GM18508 (cell line): ENCODE data around the gene RGS14.
A peak's percentile ranks its signal among the peaks of the same experiment; 100 is the strongest.
"Not testable (repeated sequence)": the region's sequence is repeated elsewhere in the genome, so short reads cannot be mapped to it uniquely, and the experiment has no call there.

ENCODE experiments used
- ATAC-seq: cut with Tn5 transposase; IDR thresholded peaks from one replicate; pipeline ENCODE4 v1.9.1; 2021; ENCODE audit warnings: moderate number of reproducible peaks; ENCODE audit not compliant: insufficient read depth, unreplicated experiment

The RGS14 gene

GRCh38 chr5:177396807-177397206 lies 39.1 kb downstream of the RGS14 start:
- no peak for ATAC-seq

DNA sequence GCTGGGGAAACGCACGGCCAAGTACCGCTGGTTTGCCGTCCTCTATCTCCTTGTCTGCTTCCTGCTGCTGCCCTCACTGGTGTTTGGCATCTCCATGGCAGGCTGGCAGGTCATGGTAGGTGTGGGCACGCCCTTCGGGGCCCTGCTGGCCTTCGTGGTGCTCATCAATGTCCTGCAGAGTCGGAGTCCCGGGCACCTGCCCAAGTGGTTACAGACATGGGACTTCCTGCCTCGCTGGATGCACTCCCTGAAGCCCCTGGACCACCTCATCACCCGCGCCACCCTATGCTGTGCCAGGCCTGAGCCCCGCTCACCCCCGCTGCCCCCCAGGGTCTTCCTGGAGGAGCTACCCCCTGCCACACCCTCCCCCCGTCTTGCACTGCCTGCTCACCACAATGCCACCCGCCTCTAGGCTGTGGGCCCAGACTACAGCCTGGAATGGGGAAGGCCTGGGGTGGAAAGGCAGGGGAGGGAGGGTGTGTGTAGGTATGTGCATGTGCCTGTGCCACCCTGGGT lies 40.2 kb downstream of the RGS14 start:
- ATAC-seq, result no peak

GRCh38 chr5:177399997-177400868 lies 42.5 kb downstream of the RGS14 start, which contains the start of gene PFN3:
TSS of gene PFN3 (minus strand) at chr5:177400661. CDS start at chr5:177400576, 85 bp downstream.
- no peak for ATAC-seq

DNA sequence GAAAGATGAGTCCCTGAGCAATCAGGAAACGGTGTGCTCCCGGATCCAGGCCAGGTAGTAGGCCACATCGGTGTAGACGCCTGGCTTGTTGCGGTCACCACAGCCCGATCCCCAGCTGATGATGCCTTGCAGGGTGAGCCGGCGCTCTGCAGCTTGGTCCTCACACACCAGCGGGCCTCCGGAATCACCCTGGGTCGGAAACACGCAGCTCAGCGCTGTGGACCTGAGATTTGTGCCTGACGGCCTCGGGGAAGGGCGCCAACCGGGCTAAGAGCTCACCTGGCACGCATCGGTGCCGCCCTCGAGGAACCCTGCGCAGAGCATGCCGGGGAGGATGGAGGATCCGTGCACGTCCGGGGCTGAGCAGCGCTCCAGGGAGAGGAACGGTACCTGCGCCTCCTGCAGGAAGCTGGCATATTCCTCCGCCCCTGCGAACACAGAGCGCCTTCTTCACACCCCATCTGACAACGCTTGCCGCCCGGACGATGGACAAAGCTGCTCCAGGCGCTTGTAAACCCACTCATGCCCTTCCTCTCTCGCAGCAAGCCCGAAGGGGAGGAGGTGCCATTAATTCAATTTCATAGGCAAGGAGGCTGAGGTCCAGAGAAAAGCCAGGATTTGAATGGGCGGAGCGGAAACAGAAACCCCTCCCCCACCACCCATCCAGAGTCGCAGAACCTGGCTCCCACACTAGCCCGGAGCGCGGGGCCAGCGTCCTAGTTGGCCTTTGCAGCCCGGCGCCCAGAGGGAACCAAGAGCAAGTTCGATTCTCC lies 44.7 kb downstream of the RGS14 start:
- ATAC-seq, result no peak

DNA sequence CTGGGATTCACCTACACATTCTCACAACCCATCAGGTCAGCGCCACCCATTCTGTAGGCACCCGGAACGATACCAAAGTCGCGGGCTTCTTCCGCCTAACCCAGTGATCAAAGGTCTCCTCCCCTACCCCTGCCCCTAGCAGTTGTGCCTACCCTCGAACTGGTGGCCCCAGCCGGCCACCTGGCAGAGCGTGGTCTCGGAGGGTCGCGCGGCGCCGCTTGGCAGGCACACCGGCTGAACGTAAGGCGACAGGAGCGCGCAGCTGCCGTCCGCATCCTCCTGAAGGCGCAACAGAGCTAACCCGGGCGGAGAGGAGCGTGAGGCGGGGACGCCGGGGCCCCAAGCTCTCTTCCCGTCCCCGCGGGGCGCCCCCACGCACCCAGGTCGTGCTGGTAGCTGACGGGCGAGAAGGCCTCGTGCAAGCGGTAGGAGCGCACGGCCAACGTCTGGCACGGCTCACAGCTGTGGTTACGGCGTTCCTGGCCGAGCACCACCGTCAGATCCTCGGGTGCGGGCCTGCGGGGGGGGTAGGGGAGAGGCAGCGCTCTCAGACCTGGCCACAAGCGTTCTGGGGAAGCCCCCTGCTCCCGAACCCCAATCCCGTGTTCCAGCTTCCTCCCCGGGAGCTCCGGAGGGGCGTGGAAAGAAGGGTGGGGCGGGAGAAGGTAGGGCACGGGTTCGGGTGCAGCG lies 45.5 kb downstream of the RGS14 start:
- ATAC-seq, result no peak

- ATAC-seq, result no peak
These were observed 46.3 kb downstream of the RGS14 start for GRCh38 chr5:177403792-177404640.

- ATAC-seq, result no peak
These were observed 47.0 kb downstream of the RGS14 start for GRCh38 chr5:177404641-177405179.

GRCh38 chr5:177405312-177405711 lies 47.6 kb downstream of the RGS14 start:
- no peak for ATAC-seq

DNA sequence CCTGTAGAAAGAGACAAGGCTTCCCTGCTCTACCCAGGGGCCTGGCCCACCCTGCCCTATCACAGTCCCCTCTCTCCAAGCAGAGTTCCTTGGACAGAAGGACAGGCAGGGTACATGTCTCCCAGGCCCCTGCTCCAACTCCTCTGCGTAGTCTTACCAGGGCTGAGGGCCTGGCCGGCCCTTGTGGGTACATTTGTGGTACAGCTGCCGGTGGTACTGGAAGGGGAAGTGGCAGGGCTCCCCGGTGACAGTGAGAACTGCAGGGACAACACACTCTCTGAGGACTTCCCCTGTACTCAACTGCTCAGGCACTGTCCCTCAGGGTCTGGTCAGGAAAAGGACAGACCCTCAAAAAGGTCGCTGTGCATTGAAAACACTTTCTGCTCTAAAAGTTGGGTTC lies 48.1 kb downstream of the RGS14 start:
- ATAC-seq, result no peak

- ATAC-seq, result no peak
These were observed 51.5 kb downstream of the RGS14 start, which contains the start of gene F12 for GRCh38 chr5:177409043-177409801. TSS of gene F12 (minus strand) at chr5:177409564. CDS start at chr5:177409527, 37 bp downstream.

- no peak for ATAC-seq
These were observed 52.9 kb downstream of the RGS14 start for GRCh38 chr5:177410575-177410974.

- ATAC-seq, result peak; percentile 51
These were observed 55.0 kb downstream of the RGS14 start for GRCh38 chr5:177412603-177413233.

DNA sequence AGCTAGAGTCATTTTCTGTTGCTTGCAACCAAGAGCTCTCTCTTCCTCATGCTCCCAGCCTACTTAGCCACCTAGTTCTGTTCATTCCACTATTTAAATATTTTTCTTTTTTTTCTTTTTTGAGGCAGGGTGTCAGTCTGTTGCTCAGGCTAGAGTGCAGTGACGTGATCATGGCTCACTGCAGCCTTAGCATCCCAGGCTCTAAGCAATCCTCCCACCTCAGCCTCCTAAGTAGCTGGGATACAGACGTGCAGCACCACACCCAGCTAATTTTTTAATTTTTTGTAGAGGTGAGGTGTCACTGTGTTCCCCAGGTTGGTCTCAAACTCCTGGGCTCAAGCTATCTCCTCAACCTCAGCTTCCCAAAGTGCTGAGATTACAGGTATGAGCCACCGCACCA lies 56.8 kb downstream of the RGS14 start:
- ATAC-seq, result no peak

GRCh38 chr5:177417081-177417480 lies 59.4 kb downstream of the RGS14 start:
- ATAC-seq, result not testable (repeated sequence)

GRCh38 chr5:177419046-177419445 lies 61.3 kb downstream of the RGS14 start:
- ATAC-seq, result no peak

- not testable (repeated sequence) for ATAC-seq
These were observed 62.7 kb downstream of the RGS14 start for GRCh38 chr5:177420472-177420871.

DNA sequence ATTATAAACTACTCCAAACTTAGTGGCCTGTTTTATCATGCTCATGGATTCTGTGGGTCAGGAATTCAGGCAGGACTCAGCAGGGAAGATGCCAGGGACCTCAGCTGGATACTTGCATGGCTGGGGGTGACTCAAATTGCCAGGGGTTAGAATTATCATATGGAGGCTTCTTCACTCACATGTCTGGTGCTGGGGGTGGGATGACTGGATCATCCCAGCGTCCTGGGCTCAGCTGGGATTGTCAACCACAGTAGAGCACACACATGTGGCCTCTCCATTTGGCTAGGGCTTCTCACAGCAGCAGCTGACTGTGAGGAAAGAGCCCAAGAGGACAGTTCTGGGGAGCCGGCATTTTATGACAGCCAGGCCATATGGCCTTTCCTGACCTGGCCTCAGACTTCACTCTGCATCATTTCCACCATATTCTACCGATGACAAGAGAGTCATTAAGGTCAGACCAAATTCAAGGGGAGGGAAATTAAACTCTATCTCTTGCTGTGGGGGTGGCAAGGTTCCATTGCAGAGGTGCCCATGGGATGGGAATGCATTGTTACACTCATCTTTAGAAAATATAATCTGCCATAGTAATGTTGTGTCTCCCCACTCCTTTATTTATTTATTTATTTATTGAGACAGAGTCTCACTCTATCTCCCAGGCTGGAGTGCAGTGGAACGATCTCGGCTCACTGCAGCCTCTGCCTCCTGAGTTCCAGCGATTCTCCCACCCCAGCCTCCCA lies 63.5 kb downstream of the RGS14 start:
- no peak for ATAC-seq
